GM19324 (cell line): ENCODE results near the gene GRM2.
A peak's percentile ranks its signal among the peaks of the same experiment; 100 is the strongest.

Source experiments
- ATAC-seq: cut with Tn5 transposase; IDR thresholded peaks from one replicate; pipeline ENCODE4 v1.9.1; 2021; ENCODE audit warnings: mild to moderate bottlenecking, moderate library complexity; ENCODE audit not compliant: unreplicated experiment, low FRiP score

GRM2 gene

GRCh38 chr3:51706788-51707731 is at the start of gene GRM2:
GRM2 (plus strand) TSS chr3:51707068; CDS start chr3:51708984, 1,916 bp downstream.
- no peak for ATAC-seq

- no peak for ATAC-seq
Observed at GRCh38 chr3:51657234-51657633, 49.6 kb upstream of the GRM2 start.

DNA sequence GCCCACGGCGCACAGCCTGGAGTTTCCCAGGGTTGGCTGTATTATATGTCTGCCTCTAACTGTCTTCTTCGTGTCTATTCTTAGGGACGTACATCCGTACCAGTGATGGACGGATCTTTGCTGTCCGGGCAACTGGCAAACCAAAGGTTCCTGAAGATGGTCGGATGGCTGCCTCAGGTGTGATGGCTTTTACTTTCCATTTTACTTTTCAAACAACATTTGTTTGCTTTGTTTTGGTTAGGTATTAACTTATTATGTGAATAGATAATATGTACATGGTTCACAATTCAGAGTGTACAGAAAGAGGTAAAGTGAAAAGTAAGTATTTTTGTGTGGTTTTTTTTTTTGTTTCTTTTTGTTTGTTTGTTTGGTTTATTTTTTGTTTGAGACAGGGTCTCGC is 46.9 kb upstream of the GRM2 start:
- ATAC-seq, result no peak

DNA sequence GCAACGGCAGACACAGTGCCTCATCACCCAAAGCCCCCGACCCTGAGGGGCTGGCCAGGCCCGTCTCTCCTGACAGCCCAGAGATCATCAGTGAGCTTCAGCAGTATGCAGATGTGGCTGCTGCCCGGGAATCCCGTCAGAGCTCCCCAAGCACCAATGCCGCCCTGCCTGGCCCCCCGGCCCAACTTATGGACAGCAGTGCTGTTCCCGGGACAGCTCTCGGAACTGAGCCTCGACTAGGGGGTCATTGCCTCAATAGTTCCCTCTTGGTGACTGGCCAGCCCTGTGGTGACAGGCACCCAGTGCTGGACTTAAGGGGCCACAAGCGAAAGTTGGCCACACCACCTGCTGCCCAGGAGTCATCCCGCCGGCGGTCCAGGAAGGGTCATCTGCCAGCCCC is 44.4 kb upstream of the GRM2 start:
- ATAC-seq, result no peak

DNA sequence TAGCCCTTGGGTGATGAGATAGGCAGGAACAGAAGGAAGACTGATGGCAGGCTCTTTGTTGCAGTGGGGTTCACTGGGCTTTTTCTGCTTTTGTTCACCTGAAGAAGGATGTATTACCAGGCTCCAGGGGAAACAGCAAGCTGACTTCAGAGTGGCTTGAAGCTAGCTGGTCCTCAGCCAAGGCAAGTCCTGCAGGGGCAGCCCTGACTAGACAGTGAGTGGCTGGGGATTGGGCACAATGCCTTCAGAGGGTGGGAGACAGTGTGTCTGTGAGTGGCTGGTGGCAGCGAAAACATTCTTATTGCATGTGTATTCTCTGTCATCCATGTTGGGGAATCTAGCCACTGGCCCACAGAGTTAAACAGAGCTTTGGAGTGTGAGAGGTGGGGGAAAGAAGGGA is 38.1 kb upstream of the GRM2 start:
- ATAC-seq, result no peak

DNA sequence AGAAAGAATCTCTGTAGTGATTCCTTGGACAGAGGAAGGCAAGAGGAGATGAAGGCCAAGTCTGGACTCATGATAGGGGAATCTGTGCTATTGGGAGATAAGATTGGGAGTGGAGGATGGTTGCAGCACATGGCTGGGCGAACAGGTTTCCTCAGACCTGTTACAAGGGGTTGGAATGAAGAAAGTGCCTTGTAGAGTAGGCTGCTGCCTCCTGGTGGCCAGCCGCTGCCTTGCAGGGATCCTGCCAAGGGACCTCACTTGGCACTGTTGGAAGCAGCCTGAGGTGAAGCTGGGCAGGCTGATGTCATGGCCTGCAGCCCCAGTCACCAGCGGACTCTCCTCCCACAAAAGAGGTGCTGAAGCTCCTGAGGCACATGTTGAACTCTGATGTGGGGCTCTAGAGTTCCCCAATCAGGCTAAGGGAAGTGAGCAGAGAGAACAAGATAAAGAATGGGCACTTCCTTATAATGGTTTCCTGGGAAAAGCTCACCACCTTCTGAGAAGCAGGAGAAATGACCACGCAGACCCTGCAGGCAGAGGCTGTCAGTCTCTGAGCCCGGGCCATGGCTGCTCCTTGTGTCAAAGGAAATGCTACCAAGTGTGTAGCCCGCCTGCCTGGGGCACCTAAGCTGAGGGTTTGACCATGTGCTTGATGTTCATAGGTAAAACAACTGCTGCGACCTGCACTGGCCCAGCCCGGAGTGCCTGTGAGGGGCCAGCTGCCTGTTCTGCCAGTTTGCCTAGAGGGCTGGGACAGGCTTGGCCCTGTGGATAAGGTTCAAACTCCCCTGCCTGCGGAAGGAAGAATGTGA is 37.4 kb upstream of the GRM2 start:
- no peak for ATAC-seq

- ATAC-seq, result no peak
Observed at GRCh38 chr3:51670053-51670822, 36.6 kb upstream of the GRM2 start.

GRCh38 chr3:51670823-51671733 is 35.8 kb upstream of the GRM2 start, which contains the start of gene TEX264:
TEX264 (plus strand) TSS chr3:51671252; CDS start chr3:51674305, 3,053 bp downstream.
- ATAC-seq, result peak; percentile 88

GRCh38 chr3:51671734-51672475 is 35.0 kb upstream of the GRM2 start:
- peak; percentile 34 for ATAC-seq

DNA sequence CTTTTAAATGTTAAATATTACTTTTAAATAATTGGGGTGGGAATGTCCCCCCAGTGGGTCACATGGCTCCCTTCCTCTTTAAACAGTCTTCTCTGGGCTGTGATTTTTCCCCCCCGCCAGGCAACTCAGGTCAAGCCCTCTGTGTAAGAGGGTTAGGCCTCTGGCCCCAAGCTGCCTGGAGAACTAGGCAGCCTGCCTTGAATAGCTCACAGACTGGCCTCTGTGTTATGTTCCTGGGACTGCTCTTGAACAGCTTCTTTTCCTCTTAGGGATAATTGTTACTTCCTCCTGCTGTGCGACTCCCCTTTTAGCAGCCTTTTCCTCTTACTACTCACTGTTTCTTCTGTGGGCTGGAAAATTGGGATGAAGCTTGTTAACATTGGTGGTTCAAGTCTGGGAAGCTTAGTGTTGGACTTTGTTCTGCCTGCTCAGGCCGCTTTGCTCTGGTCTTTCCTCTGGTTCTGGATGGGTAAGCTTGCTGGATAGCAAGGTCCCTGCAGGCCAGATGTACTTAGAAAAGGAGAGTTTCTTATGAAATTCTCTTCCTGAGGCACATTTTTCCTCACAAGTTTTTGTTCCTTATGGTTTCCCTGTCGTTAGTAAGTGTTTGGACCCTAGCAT is 33.6 kb upstream of the GRM2 start:
- no peak for ATAC-seq

- ATAC-seq, result no peak
Observed at GRCh38 chr3:51673802-51674654, 32.8 kb upstream of the GRM2 start.

- no peak for ATAC-seq
Observed at GRCh38 chr3:51675201-51675611, 31.7 kb upstream of the GRM2 start.

- no peak for ATAC-seq
Observed at GRCh38 chr3:51676102-51676640, 30.7 kb upstream of the GRM2 start.

- ATAC-seq, result no peak
Observed at GRCh38 chr3:51677358-51677757, 29.5 kb upstream of the GRM2 start.

DNA sequence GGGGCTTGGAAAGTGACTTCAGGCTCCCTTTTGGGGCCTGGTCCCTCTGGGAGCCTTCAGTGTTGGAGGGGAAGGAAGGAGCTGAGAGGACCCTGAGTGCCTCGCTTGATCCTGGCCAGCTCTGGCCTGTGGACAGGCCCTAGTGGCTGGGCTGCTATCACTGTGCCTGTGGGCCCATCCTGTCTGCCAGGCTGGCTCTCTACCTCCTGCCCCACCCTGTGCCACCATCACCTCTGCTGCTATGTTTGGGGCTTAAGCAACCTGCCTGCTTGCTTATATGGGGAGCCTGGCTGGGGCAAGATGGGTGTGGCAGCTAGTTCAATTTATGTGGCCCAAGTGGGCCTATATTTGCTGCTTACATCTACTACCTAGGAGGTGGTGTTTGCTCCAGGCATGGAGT is 28.7 kb upstream of the GRM2 start:
- no peak for ATAC-seq

- no peak for ATAC-seq
Observed at GRCh38 chr3:51678641-51679040, 28.2 kb upstream of the GRM2 start.

- ATAC-seq, result no peak
Observed at GRCh38 chr3:51679318-51679717, 27.6 kb upstream of the GRM2 start.
